HepG2 (cell line): Measurements from ENCODE around the gene ZNF638. TPM values are rescaled to one million over a fixed set of nuclear protein-coding genes. Genes with fewer than 3 reads are reported as not detected.

Experiments used
- HBP1 ChIP-seq: IDR thresholded peaks from 2 replicates; pipeline ENCODE4 v1.6.1; 2016; ENCODE audit warnings: low read depth, control low read depth
- KAT2B ChIP-seq: fragments of 150-350 bp; IDR thresholded peaks from 2 replicates; pipeline ENCODE4 v1.6.1; 2014; ENCODE audit warnings: low read depth, low read length, borderline replicate concordance
- LCORL ChIP-seq, 2 experiments: fragments of 450-650 bp in 1 of 2; sonication (generic) in 1 of 2; formaldehyde crosslinking in 1 of 2; IDR thresholded peaks; 2 replicates each; pipeline versions ENCODE4 v1.5.0 to v1.6.1; 2017 to 2020; ENCODE audit warnings: antibody characterized with exemption in 1 of 2, missing genetic modification reagents in 1 of 2
- MBD4 ChIP-seq: IDR thresholded peaks from 2 replicates; pipeline ENCODE4 v1.6.1; 2012; ENCODE audit warnings: low read length, inconsistent platforms, borderline replicate concordance
- NFE2L2 ChIP-seq: fragments of 150-350 bp; IDR thresholded peaks from 2 replicates; pipeline ENCODE4 v1.6.1; 2014; ENCODE audit warnings: low read length
- NR1H2 ChIP-seq: sonication (generic); formaldehyde crosslinking; IDR thresholded peaks from 2 replicates; pipeline ENCODE4 v1.8.1; 2022; ENCODE audit warnings: low read depth, missing genetic modification reagents, borderline replicate concordance
- SETDB1 ChIP-seq: sonication (generic); formaldehyde crosslinking; IDR thresholded peaks from 2 replicates; pipeline ENCODE4 v1.5.1; 2020; ENCODE audit warnings: missing genetic modification reagents, mild to moderate bottlenecking, borderline replicate concordance
- TGIF2 ChIP-seq: IDR thresholded peaks from 2 replicates; pipeline ENCODE4 v1.6.1; 2016; ENCODE audit warnings: control low read depth, missing compliant biosample characterization
- TOE1 ChIP-seq: sonication (generic); formaldehyde crosslinking; IDR thresholded peaks from 2 replicates; pipeline ENCODE4 v1.4.0; 2020; ENCODE audit warnings: mild to moderate bottlenecking, missing genetic modification reagents
- ZBTB40 ChIP-seq, 2 experiments: fragments of 450-650 bp in 1 of 2; sonication (generic) in 1 of 2; formaldehyde crosslinking in 1 of 2; IDR thresholded peaks; 2 replicates each; pipeline versions ENCODE4 v1.6.1 to v1.8.0; 2016 to 2022; ENCODE audit warnings: antibody characterized with exemption in 1 of 2, mild to moderate bottlenecking in 1 of 2, missing genetic modification reagents in 1 of 2
- ZNF350 ChIP-seq: sonication (generic); formaldehyde crosslinking; IDR thresholded peaks from 2 replicates; pipeline ENCODE4 v1.4.0; 2020; ENCODE audit warnings: mild to moderate bottlenecking, low read depth, missing genetic modification reagents, borderline replicate concordance
- ZNF430 ChIP-seq: sonication (generic); formaldehyde crosslinking; IDR thresholded peaks from 2 replicates; pipeline ENCODE4 v1.9.0; 2021; ENCODE audit warnings: mild to moderate bottlenecking, missing genetic modification reagents
- ZNF562 ChIP-seq: sonication (generic); formaldehyde crosslinking; IDR thresholded peaks from 2 replicates; pipeline ENCODE4 v1.8.0; 2022; ENCODE audit warnings: missing genetic modification reagents, borderline replicate concordance
- ZNF770 ChIP-seq: sonication (generic); formaldehyde crosslinking; IDR thresholded peaks from 2 replicates; pipeline ENCODE4 v1.5.0; 2020; ENCODE audit warnings: mild to moderate bottlenecking, missing genetic modification reagents
- polyA plus RNA-seq, 8 experiments: library from polyadenylated mRNA; depleted of rRNA in 3 of 8; stranded (reverse) in 7 of 8; unstranded in 1 of 8; fragments of >200 nt; fragmentation: Illumina TruSeq in 4 of 8; extraction: Trizol in 4 of 8; gene quantifications; 2 replicates each; pipeline versions ENCODE4 v1.2.1 to v1.2.3, GENCODE V29; 2011 to 2016; ENCODE audit warnings: low read depth in 4 of 8, missing spikeins in 1 of 8, mixed read lengths in 1 of 8; ENCODE audit not compliant: insufficient read depth in 1 of 8
- total RNA-seq, 5 experiments: library from RNA; depleted of rRNA; stranded (reverse); fragments of >200 nt; fragmentation: Illumina TruSeq; extraction: Trizol; gene quantifications; 2 replicates each; pipeline ENCODE4 v1.2.3, GENCODE V29; 2016; ENCODE audit warnings: low read depth in 1 of 5

The ZNF638 gene
- total and polyA plus RNA-seq, 2 of the 13 experiments (the other 11 are each of a cell fraction or from before 2014, with no cell fraction given) = 92.7 to 144 TPM

GRCh38 chr2:71331581-71332434 lies at the start of gene ZNF638 (continued):
- TF ChIP-seq ZBTB40 (IDR thresholded peaks at IDR 0.05) (no peak), ZBTB40 (CRISPR knock-in tag; IDR thresholded peaks at IDR 0.05) (peak; percentile 72; the same call in 1 of the 2 replicates), ZNF770 (CRISPR knock-in tag) (peak; percentile 73), ZNF562 (CRISPR knock-in tag) (no peak), ZNF350 (CRISPR knock-in tag) (peak; percentile 87; the same call in 1 of the 2 replicates), KAT2B (no peak), SETDB1 (CRISPR knock-in tag) (no peak), ZNF430 (CRISPR knock-in tag) (peak; percentile 85), TGIF2 (CRISPR knock-in tag) (peak; percentile 72), TOE1 (CRISPR knock-in tag) (no peak), LCORL (IDR thresholded peaks at IDR 0.05) (0 out of 2 replicates have a peak, but pooled peaks have one; percentile 5), LCORL (CRISPR knock-in tag; IDR thresholded peaks at IDR 0.05) (peak; percentile 75), MBD4 (no peak), HBP1 (CRISPR knock-in tag) (peak; percentile 51; the same call in 1 of the 2 replicates), NFE2L2 (no peak), NR1H2 (CRISPR knock-in tag) (peak; percentile 65; the same call in 1 of the 2 replicates)
